Endothelial cell of umbilical vein (primary cell): Measurements from ENCODE around the gene CTXND1. TPM values are rescaled to one million over a fixed set of nuclear protein-coding genes. Genes with fewer than 3 reads are reported as not detected.

ENCODE experiments used
- BruUV-seq: library from RNA; stranded (reverse); fragments of 400-500 nt; replicated peaks from 2 replicates; lab custom pipeline; 2021; lab: Mats Ljungman, UMichigan
- CTCF ChIA-PET: fragments of 300-600, 350-600 bp; sonication (Branson Sonifier 250); formaldehyde crosslinking; loops from one replicate; lab custom pipeline; 2021; ENCODE audit warnings: antibody characterized with exemption, inconsistent platforms; lab: Charles Lee
- POLR2A ChIA-PET: fragments of 300-600, 350-600 bp; sonication (Branson Sonifier 250); formaldehyde crosslinking; loops from one replicate; lab custom pipeline; 2021; ENCODE audit warnings: antibody characterized with exemption, inconsistent platforms; lab: Charles Lee
- DNase-seq: peaks from one replicate; pipeline ENCODE4 v3.0.0-alpha.2; 2011; ENCODE audit warnings: low read depth, low spot score
- FAIRE-seq: peaks from 2 replicates; lab custom pipeline; 2011; peaks lifted over from hg19 to GRCh38; lab: Jason Lieb, UNC
- H2AFZ ChIP-seq: 2 replicates; pipeline ENCODE4 v1.6.0; 2012; ENCODE audit warnings: low read depth, low read length, control low read depth, inconsistent platforms
- H3K27ac ChIP-seq: 2 replicates; pipeline ENCODE4 v1.5.1; 2011; ENCODE audit warnings: low read depth, mild to moderate bottlenecking, control low read depth, low read length, moderate library complexity; ENCODE audit not compliant: insufficient read depth
- H3K27me3 ChIP-seq, 2 experiments: 2 replicates each; pipeline versions ENCODE4 v1.6.0 to v1.6.1; 2011; ENCODE audit warnings: low read length in 2 of 2, mixed read lengths in 1 of 2; ENCODE audit not compliant: control insufficient read depth in 2 of 2, insufficient read depth in 2 of 2
- H3K36me3 ChIP-seq, 2 experiments: 2 replicates in 1 of 2; 3 replicates in 1 of 2; pipeline ENCODE4 v1.5.1; 2011; ENCODE audit warnings: low read length in 2 of 2, mild to moderate bottlenecking in 1 of 2, moderate library complexity in 1 of 2; ENCODE audit not compliant: control insufficient read depth in 2 of 2, insufficient read depth in 2 of 2; ENCODE audit errors: extremely low read depth in 1 of 2
- H3K4me1 ChIP-seq: 3 replicates; pipeline ENCODE4 v1.5.1; 2011; ENCODE audit warnings: mild to moderate bottlenecking, low read length; ENCODE audit not compliant: control insufficient read depth, insufficient read depth; ENCODE audit errors: extremely low read depth
- H3K4me2 ChIP-seq: 2 replicates; pipeline ENCODE4 v1.6.1; 2011; ENCODE audit warnings: low read length, control low read depth, mixed read lengths; ENCODE audit not compliant: insufficient read depth
- H3K4me3 ChIP-seq, 3 experiments: fragments of 200-600 bp in 1 of 3; sonication (generic), shearing (Covaris generic) in 1 of 3; replicated peaks in 1 of 3; 2 replicates each; pipeline ENCODE4 v1.5.1; 2011 to 2016; ENCODE audit warnings: control low read depth in 3 of 3, low read length in 3 of 3, mild to moderate bottlenecking in 2 of 3, inconsistent platforms in 1 of 3, low read depth in 1 of 3, moderate library complexity in 1 of 3; ENCODE audit not compliant: insufficient read depth in 1 of 3
- H3K79me2 ChIP-seq: 2 replicates; pipeline ENCODE4 v1.6.0; 2012; ENCODE audit warnings: low read length, inconsistent platforms; ENCODE audit not compliant: control insufficient read depth, insufficient read depth
- H3K9ac ChIP-seq: replicated peaks from 2 replicates; pipeline ENCODE3; 2011; ENCODE audit warnings: low read length, control low read depth; ENCODE audit not compliant: insufficient read depth; ENCODE audit errors: extremely low read depth
- H3K9me1 ChIP-seq: replicated peaks from 3 replicates; pipeline ENCODE4 v1.6.0; 2011; ENCODE audit warnings: mild to moderate bottlenecking, low read length; ENCODE audit not compliant: control insufficient read depth, insufficient read depth; ENCODE audit errors: extremely low read depth
- H3K9me3 ChIP-seq: replicated peaks from 2 replicates; pipeline ENCODE4 v1.5.1; 2012; ENCODE audit warnings: low read length, inconsistent platforms; ENCODE audit not compliant: control insufficient read depth, insufficient read depth
- H4K20me1 ChIP-seq: replicated peaks from 2 replicates; pipeline ENCODE3; 2011; ENCODE audit warnings: mild to moderate bottlenecking, low read length; ENCODE audit not compliant: control insufficient read depth, insufficient read depth; ENCODE audit errors: extremely low read depth
- EZH2 ChIP-seq: IDR thresholded peaks from 2 replicates; pipeline ENCODE4 v1.6.1; 2012; ENCODE audit warnings: borderline replicate concordance, low read depth, mild to moderate bottlenecking, moderate library complexity, low read length, inconsistent platforms; ENCODE audit not compliant: severe bottlenecking
- FOS ChIP-seq: IDR thresholded peaks from 2 replicates; pipeline ENCODE4 v1.6.1; 2011; ENCODE audit warnings: mild to moderate bottlenecking, low read length, moderate library complexity, borderline replicate concordance; ENCODE audit not compliant: insufficient read depth
- GATA2 ChIP-seq: IDR thresholded peaks from 2 replicates; pipeline ENCODE4 v1.7.0; 2011; ENCODE audit warnings: low read depth, mild to moderate bottlenecking, moderate library complexity, mixed read lengths, low read length; ENCODE audit not compliant: insufficient read length, insufficient read depth
- JUN ChIP-seq: IDR thresholded peaks from 2 replicates; pipeline ENCODE4 v1.6.1; 2011; ENCODE audit warnings: borderline replicate concordance, low read depth; ENCODE audit not compliant: insufficient read length, insufficient read depth
- MYC ChIP-seq: IDR thresholded peaks from one replicate; pipeline ENCODE4 v1.6.1; 2011; ENCODE audit warnings: mild to moderate bottlenecking, low read depth, low read length
- POLR2A ChIP-seq: IDR thresholded peaks from 2 replicates; pipeline ENCODE4 v1.6.1; 2012; ENCODE audit warnings: low read depth, mild to moderate bottlenecking, control low read depth, low read length
- POLR2AphosphoS5 ChIP-seq: IDR thresholded peaks from 2 replicates; pipeline ENCODE4 v1.6.1; 2012; ENCODE audit warnings: low read depth, mild to moderate bottlenecking, control low read depth, low read length, moderate library complexity; ENCODE audit not compliant: insufficient read depth
- dilution Hi-C: fragments of 300-500 bp; cut with MboI; formaldehyde crosslinking; loops from one replicate; pipeline ENCODE4 v1.15.0; 2019; ENCODE audit warnings: low sequenced_read_pairs; ENCODE audit not compliant: extremely low pct_ligation_motif_present
- intact Hi-C: fragments of 100-400 bp; cut with micrococcal nuclease; formaldehyde crosslinking; loops from one replicate; pipeline ENCODE4 v1.10.0; 2022
- polyA plus RNA-seq, 4 experiments: library from polyadenylated mRNA; depleted of rRNA in 3 of 4; stranded (reverse) in 3 of 4; unstranded in 1 of 4; fragments of >200 nt; gene quantifications; 2 replicates each; pipeline versions ENCODE4 v1.2.1 to v1.2.3, GENCODE V29; 2011 to 2012; ENCODE audit warnings: missing spikeins in 1 of 4
- total RNA-seq: library from RNA; stranded (reverse); gene quantifications from 2 replicates; pipeline ENCODE4 v1.2.3, GENCODE V29; 2021
- TF ChIP-seq, protein P1 (sequence below), 2 donors: IDR thresholded peaks; 1 replicate in 1 of 2; 2 replicates in 1 of 2; pipeline ENCODE4 v1.5.1; 2011; ENCODE audit warnings: low read length in 2 of 2, mild to moderate bottlenecking in 2 of 2, moderate library complexity in 2 of 2, control low read depth in 1 of 2, inconsistent platforms in 1 of 2, low read depth in 1 of 2; ENCODE audit not compliant: insufficient read depth in 1 of 2; ENCODE audit errors: extremely low read depth in 1 of 2
- TF ChIP-seq, protein P2 (sequence below): IDR thresholded peaks from 2 replicates; pipeline ENCODE4 v1.6.1; 2011; ENCODE audit not compliant: insufficient read depth, insufficient read length

Gene CTXND1
- total and polyA plus RNA-seq, 2 donors (not counting 3 experiments of a cell fraction or from before 2014, with no cell fraction given) = not detected

DNA sequence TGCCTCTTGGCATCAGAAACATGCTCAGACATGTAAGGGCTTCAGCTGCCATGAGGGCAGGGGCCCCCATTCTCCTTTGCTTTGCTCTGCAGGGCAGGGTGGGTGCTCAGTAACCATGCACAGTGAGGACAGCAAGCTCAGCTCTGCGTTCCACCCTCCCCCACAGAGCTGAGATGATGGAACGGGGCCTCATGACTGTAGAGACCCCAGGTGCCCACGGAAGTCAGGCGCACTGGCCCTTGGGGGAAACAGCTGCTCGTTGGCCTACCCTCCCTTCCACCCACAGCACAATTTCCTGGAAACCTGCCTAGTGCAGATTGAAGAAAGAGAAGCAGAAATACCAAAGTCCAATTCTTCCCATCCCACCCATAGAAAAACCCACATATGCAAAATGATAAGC, 10.5 kb downstream of the CTXND1 start:
- no peak for TF ChIP-seq GATA2
- no peak for TF ChIP-seq MYC
- TF ChIP-seq POLR2A = no peak
- TF ChIP-seq JUN = no peak
- TF ChIP-seq, protein P1, sequence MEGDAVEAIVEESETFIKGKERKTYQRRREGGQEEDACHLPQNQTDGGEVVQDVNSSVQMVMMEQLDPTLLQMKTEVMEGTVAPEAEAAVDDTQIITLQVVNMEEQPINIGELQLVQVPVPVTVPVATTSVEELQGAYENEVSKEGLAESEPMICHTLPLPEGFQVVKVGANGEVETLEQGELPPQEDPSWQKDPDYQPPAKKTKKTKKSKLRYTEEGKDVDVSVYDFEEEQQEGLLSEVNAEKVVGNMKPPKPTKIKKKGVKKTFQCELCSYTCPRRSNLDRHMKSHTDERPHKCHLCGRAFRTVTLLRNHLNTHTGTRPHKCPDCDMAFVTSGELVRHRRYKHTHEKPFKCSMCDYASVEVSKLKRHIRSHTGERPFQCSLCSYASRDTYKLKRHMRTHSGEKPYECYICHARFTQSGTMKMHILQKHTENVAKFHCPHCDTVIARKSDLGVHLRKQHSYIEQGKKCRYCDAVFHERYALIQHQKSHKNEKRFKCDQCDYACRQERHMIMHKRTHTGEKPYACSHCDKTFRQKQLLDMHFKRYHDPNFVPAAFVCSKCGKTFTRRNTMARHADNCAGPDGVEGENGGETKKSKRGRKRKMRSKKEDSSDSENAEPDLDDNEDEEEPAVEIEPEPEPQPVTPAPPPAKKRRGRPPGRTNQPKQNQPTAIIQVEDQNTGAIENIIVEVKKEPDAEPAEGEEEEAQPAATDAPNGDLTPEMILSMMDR (IDR thresholded peaks at IDR 0.05; ENCODE audit: extremely low read depth in 1 of 2, insufficient read depth in 1 of 2, low read depth in 1 of 2, low read length in 2 of 2) = no peak
- TF ChIP-seq POLR2AphosphoS5 = no peak
- TF ChIP-seq, protein P2, sequence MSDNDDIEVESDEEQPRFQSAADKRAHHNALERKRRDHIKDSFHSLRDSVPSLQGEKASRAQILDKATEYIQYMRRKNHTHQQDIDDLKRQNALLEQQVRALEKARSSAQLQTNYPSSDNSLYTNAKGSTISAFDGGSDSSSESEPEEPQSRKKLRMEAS = no peak
- no peak for TF ChIP-seq FOS
- TF ChIP-seq EZH2 = no peak
- ChIA-PET CTCF (interaction anchor here (0.5 to 1.2 kb wide), 3 partner anchors 68 to 1025 kb away, joined by 3 read pairs; no protein-coding TSS in a partner anchor), POLR2A (no interaction called here)
- H4K20me1 ChIP-seq = no peaks in the 10 kb centered on the region
- no peaks in the 10 kb centered on the region for H3K4me1 ChIP-seq
- no peak overlapping the region for H3K4me2 ChIP-seq
- no peak overlapping the region for H3K27ac ChIP-seq
- H3K79me2 ChIP-seq = no peaks in the 10 kb centered on the region
- H3K27me3 ChIP-seq = peaks cover 2 to 3% of the 10 kb centered on the region in 2 experiments
- no TSS peak for BruUV-seq
- H3K4me3 ChIP-seq = no peak overlapping the region
- no peak overlapping the region for H2AFZ ChIP-seq
- DNase-seq = no peak
- no peak for FAIRE-seq
- H3K9me3 ChIP-seq = no peaks in the 10 kb centered on the region
- no peaks in the 10 kb centered on the region for H3K9me1 ChIP-seq
- H3K36me3 ChIP-seq = no peaks in the 10 kb centered on the region
- dilution Hi-C loops (no loop called here), intact Hi-C loops (no loop called here)
- no peak overlapping the region for H3K9ac ChIP-seq
